ENCODE results near the gene MBP. TPM values are rescaled to one million over a fixed set of nuclear protein-coding genes. Genes with fewer than 3 reads are reported as not detected.
A peak's percentile ranks its signal among the peaks of the same experiment; 100 is the strongest.

The MBP gene
- total RNA-seq, 4 donors from 2014 or later: 45.0 to 60.0 (median 51.9) TPM

- DNase-seq (ENCODE audit: low spot score in 2 of 2): peak in 1 of 2 donors; percentile 85
- 82 to 93% methylated on average over 22 to 28 of the region's 32 CpGs for WGBS, 2 donors
- H3K4me3 ChIP-seq (ENCODE audit: low read depth, poor library complexity, severe bottlenecking): no peak overlapping the region
- intact Hi-C loops (cut with DNase I; ENCODE audit: low total_unique reads): no loop called here
- TF ChIP-seq POLR2A (IDR thresholded peaks at IDR 0.05) (no peak), CTCF (IDR thresholded peaks at IDR 0.05) (no peak)
These were observed 74.2 kb downstream of the MBP start for GRCh38 chr18:77058290-77058835.

GRCh38 chr18:77057006-77057395 lies 75.6 kb downstream of the MBP start:
- peak in 1 of 2 donors; percentile 92 for DNase-seq (ENCODE audit: low spot score in 2 of 2)
- WGBS, 2 donors: 29 to 31% methylated on average over 5 of the region's 5 CpGs
- TF ChIP-seq POLR2A (IDR thresholded peaks at IDR 0.05): no peak
- TF ChIP-seq CTCF (IDR thresholded peaks at IDR 0.05): no peak
- no peak overlapping the region for H3K4me3 ChIP-seq (ENCODE audit: low read depth, poor library complexity, severe bottlenecking)
- intact Hi-C loops (cut with DNase I; ENCODE audit: low total_unique reads): no loop called here

- no peak overlapping the region for H3K4me3 ChIP-seq (ENCODE audit: low read depth, poor library complexity, severe bottlenecking)
- WGBS, 2 donors: 42 to 51% methylated on average over 21 of the region's 21 CpGs
- TF ChIP-seq CTCF (IDR thresholded peaks at IDR 0.05) (no peak), POLR2A (IDR thresholded peaks at IDR 0.05) (no peak)
- intact Hi-C loops (cut with DNase I; ENCODE audit: low total_unique reads): no loop called here
- DNase-seq (ENCODE audit: low spot score in 2 of 2): peak in 1 of 2 donors; percentile 83
These were observed 76.1 kb downstream of the MBP start for GRCh38 chr18:77056344-77057005.

- 68 to 76% methylated on average over 13 to 15 of the region's 15 CpGs for WGBS, 2 donors
- H3K4me3 ChIP-seq (ENCODE audit: low read depth, poor library complexity, severe bottlenecking): no peak overlapping the region
- intact Hi-C loops (cut with DNase I; ENCODE audit: low total_unique reads): no loop called here
- peak in 1 of 2 donors; percentile 84 for DNase-seq (ENCODE audit: low spot score in 2 of 2)
- TF ChIP-seq POLR2A (IDR thresholded peaks at IDR 0.05): no peak
- no peak for TF ChIP-seq CTCF (IDR thresholded peaks at IDR 0.05)
These were observed 76.9 kb downstream of the MBP start for GRCh38 chr18:77055429-77056300.

GRCh38 chr18:77054606-77055428 lies 77.8 kb downstream of the MBP start:
- intact Hi-C loops (cut with DNase I; ENCODE audit: low total_unique reads): no loop called here
- peak in 1 of 3 donors; percentile 34 for TF ChIP-seq CTCF (IDR thresholded peaks at IDR 0.05)
- no peak for TF ChIP-seq POLR2A (IDR thresholded peaks at IDR 0.05)
- peak; percentile 79 to 93 for DNase-seq (ENCODE audit: low spot score in 2 of 2)
- 55 to 67% methylated on average over 15 of the region's 15 CpGs for WGBS, 2 donors
- no peak overlapping the region for H3K4me3 ChIP-seq (ENCODE audit: low read depth, poor library complexity, severe bottlenecking)

Data from lower leg skin (tissue), 4 donors.